HG02610 (cell line): ENCODE measurements around the gene DCST2.

Experiments
- ATAC-seq: cut with Tn5 transposase; IDR thresholded peaks from one replicate; pipeline ENCODE4 v1.9.1; 2021; ENCODE audit warnings: mild to moderate bottlenecking, moderate library complexity; ENCODE audit not compliant: unreplicated experiment

Gene DCST2

GRCh38 chr1:155070158-155070621 lies 36.6 kb upstream of the DCST2 start:
- no peak for ATAC-seq

- ATAC-seq, result no peak
These were observed 36.1 kb upstream of the DCST2 start for GRCh38 chr1:155069551-155070157.

GRCh38 chr1:155068599-155068998 lies 35.0 kb upstream of the DCST2 start:
- no peak for ATAC-seq

GRCh38 chr1:155066777-155067176 lies 33.2 kb upstream of the DCST2 start:
- ATAC-seq, result no peak

- ATAC-seq, result no peak
These were observed 31.4 kb upstream of the DCST2 start for GRCh38 chr1:155064832-155065429.

GRCh38 chr1:155064111-155064831 lies 30.7 kb upstream of the DCST2 start:
- no peak for ATAC-seq

- ATAC-seq, result peak; percentile 64
These were observed 30.0 kb upstream of the DCST2 start, which contains the start of gene EFNA4 for GRCh38 chr1:155063550-155064110. Gene EFNA4, plus strand, starts transcription at chr1:155063740. Its CDS starts 84 bp downstream, at chr1:155063824.

- ATAC-seq, result no peak
These were observed 29.3 kb upstream of the DCST2 start for GRCh38 chr1:155062702-155063411.

GRCh38 chr1:155062151-155062686 lies 28.6 kb upstream of the DCST2 start:
- no peak for ATAC-seq

- peak; percentile 36 for ATAC-seq
These were observed 28.0 kb upstream of the DCST2 start for GRCh38 chr1:155061381-155062150.

GRCh38 chr1:155060736-155061135 lies 27.2 kb upstream of the DCST2 start:
- ATAC-seq, result no peak

- ATAC-seq, result no peak
These were observed 24.2 kb upstream of the DCST2 start for GRCh38 chr1:155057788-155058211.

- ATAC-seq, result no peak
These were observed 23.5 kb upstream of the DCST2 start for GRCh38 chr1:155057104-155057503.

GRCh38 chr1:155053531-155054105 lies 20.0 kb upstream of the DCST2 start:
- ATAC-seq, result no peak

GRCh38 chr1:155052439-155053395 lies 19.1 kb upstream of the DCST2 start:
- no peak for ATAC-seq

- no peak for ATAC-seq
These were observed 18.3 kb upstream of the DCST2 start for GRCh38 chr1:155051777-155052398.

GRCh38 chr1:155051342-155051776 lies 17.8 kb upstream of the DCST2 start:
- ATAC-seq, result no peak
